H9 (cell line): ENCODE data around the gene PLCXD1. TPM values are rescaled to one million over a fixed set of nuclear protein-coding genes. Genes with fewer than 3 reads are reported as not detected.

Experiments used
- DNase-seq: peaks from one replicate; pipeline ENCODE4 v3.0.0-alpha.2; 2017
- H2AFZ ChIP-seq: one replicate; pipeline ENCODE4 v1.6.1; 2013; ENCODE audit warnings: mild to moderate bottlenecking, low read length, control low read depth, moderate library complexity
- H2AK5ac ChIP-seq: 2 replicates; pipeline ENCODE4 v1.6.1; 2013; ENCODE audit warnings: low read length, control low read depth, mixed read lengths; ENCODE audit not compliant: insufficient read length
- H2BK120ac ChIP-seq: one replicate; pipeline ENCODE4 v1.6.1; 2013; ENCODE audit warnings: low read depth, mild to moderate bottlenecking, low read length, control low read depth, inconsistent platforms; ENCODE audit not compliant: poor library complexity, severe bottlenecking
- H2BK12ac ChIP-seq: 2 replicates; pipeline ENCODE4 v1.6.1; 2013; ENCODE audit warnings: low read length, control low read depth, mixed read lengths, low read depth; ENCODE audit not compliant: insufficient read length
- H2BK15ac ChIP-seq: 2 replicates; pipeline ENCODE4 v1.6.1; 2013; ENCODE audit warnings: low read depth, low read length, control low read depth
- H2BK20ac ChIP-seq: one replicate; pipeline ENCODE4 v1.6.1; 2013; ENCODE audit warnings: low read depth, mild to moderate bottlenecking, low read length, control low read depth, inconsistent platforms; ENCODE audit not compliant: poor library complexity, severe bottlenecking
- H2BK5ac ChIP-seq: 2 replicates; pipeline ENCODE4 v1.6.1; 2013; ENCODE audit warnings: low read length, control low read depth, mixed read lengths; ENCODE audit not compliant: insufficient read length
- H3K14ac ChIP-seq: 2 replicates; pipeline ENCODE4 v1.6.1; 2013; ENCODE audit warnings: low read length, control low read depth; ENCODE audit not compliant: insufficient read depth
- H3K18ac ChIP-seq: 2 replicates; pipeline ENCODE4 v1.6.1; 2013; ENCODE audit warnings: low read depth, mild to moderate bottlenecking, mixed read lengths, low read length, control low read depth; ENCODE audit not compliant: insufficient read length
- H3K23ac ChIP-seq: 2 replicates; pipeline ENCODE4 v1.6.1; 2013; ENCODE audit warnings: low read length, control low read depth, mixed read lengths, low read depth; ENCODE audit not compliant: insufficient read length
- H3K23me2 ChIP-seq: 2 replicates; pipeline ENCODE4 v1.6.1; 2013; ENCODE audit warnings: low read depth, mild to moderate bottlenecking, mixed read lengths, low read length, control low read depth; ENCODE audit not compliant: insufficient read length, poor library complexity, severe bottlenecking
- H3K27ac ChIP-seq: 2 replicates; pipeline ENCODE4 v1.5.1; 2013; ENCODE audit warnings: low read length, control low read depth, mixed read lengths, low read depth; ENCODE audit not compliant: insufficient read length
- H3K27me3 ChIP-seq: 2 replicates; pipeline ENCODE4 v1.6.1; 2013; ENCODE audit warnings: low read length, control low read depth, inconsistent platforms; ENCODE audit not compliant: insufficient read depth
- H3K4ac ChIP-seq: 2 replicates; pipeline ENCODE4 v1.6.1; 2013; ENCODE audit warnings: low read depth, mild to moderate bottlenecking, control low read depth, inconsistent platforms, low read length, moderate library complexity
- H3K4me1 ChIP-seq: 2 replicates; pipeline ENCODE4 v1.6.1; 2013; ENCODE audit warnings: low read length, control low read depth, inconsistent platforms; ENCODE audit not compliant: insufficient read depth
- H3K4me2 ChIP-seq: 2 replicates; pipeline ENCODE4 v1.6.1; 2013; ENCODE audit warnings: low read length, control low read depth, mixed read lengths; ENCODE audit not compliant: insufficient read length, insufficient read depth
- H3K56ac ChIP-seq: 2 replicates; pipeline ENCODE4 v1.6.1; 2013; ENCODE audit warnings: low read depth, mild to moderate bottlenecking, mixed read lengths, low read length, control low read depth; ENCODE audit not compliant: insufficient read length
- H3K79me1 ChIP-seq: 2 replicates; pipeline ENCODE4 v1.6.1; 2013; ENCODE audit warnings: low read depth, mild to moderate bottlenecking, moderate library complexity, low read length, control low read depth, inconsistent platforms; ENCODE audit not compliant: insufficient read depth, poor library complexity, severe bottlenecking
- H3K79me2 ChIP-seq: 2 replicates; pipeline ENCODE4 v1.6.1; 2013; ENCODE audit warnings: low read length, control low read depth, inconsistent platforms; ENCODE audit not compliant: insufficient read depth
- H3K9ac ChIP-seq: 2 replicates; pipeline ENCODE4 v1.6.1; 2013; ENCODE audit warnings: low read length, control low read depth, mixed read lengths; ENCODE audit not compliant: insufficient read length; ENCODE audit errors: extremely low read depth
- H3K9me3 ChIP-seq: one replicate; pipeline ENCODE4 v1.6.1; 2013; ENCODE audit warnings: low read depth, low read length, inconsistent platforms; ENCODE audit not compliant: control insufficient read depth
- H3T11ph ChIP-seq: one replicate; pipeline ENCODE4 v1.6.1; 2013; ENCODE audit warnings: mild to moderate bottlenecking, low read length, control low read depth, inconsistent platforms
- H4K20me1 ChIP-seq: one replicate; pipeline ENCODE4 v1.6.1; 2013; ENCODE audit not compliant: control insufficient read depth, insufficient read length, insufficient read depth
- H4K5ac ChIP-seq: 2 replicates; pipeline ENCODE4 v1.6.1; 2013; ENCODE audit warnings: low read depth, mild to moderate bottlenecking, mixed read lengths, low read length, control low read depth; ENCODE audit not compliant: insufficient read length
- H4K8ac ChIP-seq: replicated peaks from 2 replicates; pipeline ENCODE4 v1.6.1; 2013; ENCODE audit warnings: low read length, control low read depth, mixed read lengths, low read depth; ENCODE audit not compliant: insufficient read length
- H4K91ac ChIP-seq: 2 replicates; pipeline ENCODE4 v1.6.1; 2013; ENCODE audit warnings: low read depth, mild to moderate bottlenecking, moderate library complexity, mixed read lengths, low read length, control low read depth; ENCODE audit not compliant: insufficient read length
- H3K27ac Mint-ChIP-seq, 3 experiments: 2 replicates in 2 of 3; 3 replicates in 1 of 3; pipeline ENCODE4 v1.8.0; 2020 to 2021; ENCODE audit warnings: mixed read lengths in 3 of 3, mild to moderate bottlenecking in 1 of 3, moderate library complexity in 1 of 3
- H3K27me3 Mint-ChIP-seq: 2 replicates; pipeline ENCODE4 v1.8.0; 2021; ENCODE audit warnings: low read depth, mild to moderate bottlenecking, moderate library complexity, mixed read lengths
- H3K36me3 Mint-ChIP-seq, 3 experiments: 2 replicates in 2 of 3; 3 replicates in 1 of 3; pipeline ENCODE4 v1.8.0; 2020 to 2021; ENCODE audit warnings: low read depth in 3 of 3, mixed read lengths in 3 of 3; ENCODE audit not compliant: insufficient read depth in 1 of 3
- H3K4me1 Mint-ChIP-seq, 2 experiments: 2 replicates each; pipeline ENCODE4 v1.8.0; 2020; ENCODE audit warnings: mixed read lengths in 2 of 2
- H3K4me3 Mint-ChIP-seq, 2 experiments: 2 replicates in 1 of 2; 3 replicates in 1 of 2; pipeline ENCODE4 v1.8.0; 2020 to 2021; ENCODE audit warnings: mild to moderate bottlenecking in 2 of 2, mixed read lengths in 2 of 2, moderate library complexity in 1 of 2
- H3K9me3 Mint-ChIP-seq, 2 experiments: 2 replicates in 1 of 2; 3 replicates in 1 of 2; pipeline ENCODE4 v1.8.0; 2020; ENCODE audit warnings: mild to moderate bottlenecking in 2 of 2, mixed read lengths in 2 of 2, moderate library complexity in 1 of 2
- CTCF ChIP-seq: fragments of 200-600 bp; sonication (generic); conservative IDR thresholded peaks from 3 replicates; pipeline ENCODE4 v1.8.0; 2021; ENCODE audit warnings: antibody characterized with exemption, mild to moderate bottlenecking
- WGBS: extraction: QIAGEN DNeasy Blood & Tissue Kit; methylation state at CpG from one replicate; pipeline ENCODE4 v1.1.7; 2013; ENCODE audit warnings: missing lambda C conversion rate, low lambda C conversion rate, mixed read lengths; ENCODE audit not compliant: insufficient read length; ENCODE audit errors: extremely low coverage; 5-methylcytosine and 5-hydroxymethylcytosine counted together
- total RNA-seq: library from RNA; stranded (reverse); gene quantifications from 2 replicates; pipeline ENCODE4 v1.2.1, GENCODE V29; 2021

PLCXD1 gene
- total RNA-seq, 1 experiment from 2014 or later = 96.5 TPM

DNA sequence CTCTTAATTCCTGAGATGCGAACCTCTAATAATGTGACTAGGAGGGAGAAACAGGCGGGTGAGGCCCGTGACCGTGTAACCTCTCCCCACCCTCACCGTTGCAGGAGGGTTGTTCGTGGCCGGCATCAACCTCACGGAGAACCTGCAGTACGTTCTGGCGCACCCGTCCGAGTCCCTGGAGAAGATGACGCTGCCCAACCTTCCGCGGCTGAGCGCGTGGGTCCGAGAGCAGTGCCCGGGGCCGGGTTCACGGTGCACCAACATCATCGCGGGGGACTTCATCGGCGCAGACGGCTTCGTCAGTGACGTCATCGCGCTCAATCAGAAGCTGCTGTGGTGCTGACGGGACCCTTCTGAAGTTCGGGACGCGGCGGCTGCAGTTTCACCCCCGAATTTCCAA is 17.8 kb downstream of the PLCXD1 start:
- DNase-seq = no peak
- H4K91ac ChIP-seq = no peak overlapping the region
- WGBS = no CpG with 5 or more reads among the region's 36 CpGs
- no peak overlapping the region for H3K4ac ChIP-seq
- H4K8ac ChIP-seq = no peak overlapping the region
- no peak overlapping the region for H4K5ac ChIP-seq
- no peak overlapping the region for H3K27ac ChIP-seq
- no peaks in the 10 kb centered on the region for H3K79me2 ChIP-seq
- no peaks in the 10 kb centered on the region for H4K20me1 ChIP-seq
- H2BK120ac ChIP-seq = no peak overlapping the region
- no peaks in the 10 kb centered on the region for H3K79me1 ChIP-seq
- H3K4me1 Mint-ChIP-seq = no peaks in the 10 kb centered on the region
- no peak overlapping the region for H3K56ac ChIP-seq
- H3T11ph ChIP-seq = no peak overlapping the region
- H3K9me3 Mint-ChIP-seq = no peaks in the 10 kb centered on the region
- H2AFZ ChIP-seq = no peak overlapping the region
- H2BK20ac ChIP-seq = no peak overlapping the region
- H3K27me3 ChIP-seq = no peaks in the 10 kb centered on the region
- no peak overlapping the region for H2AK5ac ChIP-seq
- H3K36me3 Mint-ChIP-seq = peaks cover 60 to 75% (median 71%) of the 10 kb centered on the region in 3 experiments
- no peaks in the 10 kb centered on the region for H3K23me2 ChIP-seq
- H3K4me2 ChIP-seq = no peak overlapping the region
- no peak overlapping the region for H3K18ac ChIP-seq
- H3K14ac ChIP-seq = no peak overlapping the region
- no peak overlapping the region for H2BK5ac ChIP-seq
- no peaks in the 10 kb centered on the region for H3K9me3 ChIP-seq
- no peaks in the 10 kb centered on the region for H3K4me1 ChIP-seq
- no peak overlapping the region for H3K4me3 Mint-ChIP-seq
- no peaks in the 10 kb centered on the region for H3K27me3 Mint-ChIP-seq
- H3K9ac ChIP-seq = no peak overlapping the region
- H3K27ac Mint-ChIP-seq = no peak overlapping the region; a peak in 1 of 7 replicates
- H2BK12ac ChIP-seq = no peak overlapping the region
- no peak for TF ChIP-seq CTCF
- H3K23ac ChIP-seq = no peak overlapping the region
- no peak overlapping the region for H2BK15ac ChIP-seq
